Measurements from ENCODE around the gene CYB5R4.

The CYB5R4 gene

GRCh38 chr6:83867527-83868161 is 8.2 kb downstream of the CYB5R4 start:
- no peak for TF ChIP-seq CTCF (IDR thresholded peaks at IDR 0.05; ENCODE audit: insufficient read depth, low read length, poor library complexity, severe bottlenecking)
- Histone ChIP-seq H3K27me3 (replicated peaks; ENCODE audit: control insufficient read depth, insufficient read depth, low read length) (no peaks in the 10 kb centered on the region), H3K4me3 (replicated peaks; ENCODE audit: low read depth, low read length) (no peak overlapping the region), H3K36me3 (ENCODE audit: control insufficient read depth, insufficient read depth, low read length) (peaks cover 1% of the 10 kb centered on the region)
- no peak for DNase-seq (ENCODE audit: extremely low read depth, insufficient read length)

DNA sequence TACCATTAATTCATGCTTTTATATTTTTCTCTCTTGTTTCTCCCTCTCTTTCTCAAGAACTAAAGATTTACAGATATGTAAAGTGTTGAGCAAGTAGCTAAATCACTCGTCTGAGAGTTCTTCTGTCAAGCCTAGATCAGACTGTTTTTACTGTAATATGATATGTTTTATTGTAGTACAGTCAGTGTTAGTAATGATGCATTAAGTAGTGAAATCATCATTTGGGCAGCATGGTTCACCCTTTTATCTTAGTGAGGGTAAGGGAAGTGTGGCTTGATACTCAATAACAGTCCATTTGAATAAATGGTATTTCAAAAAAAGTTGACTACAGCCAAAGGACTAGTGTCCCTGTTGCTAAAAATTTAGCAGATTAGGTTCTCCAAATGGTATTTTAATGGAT is 9.2 kb downstream of the CYB5R4 start:
- Histone ChIP-seq H3K36me3 (ENCODE audit: control insufficient read depth, insufficient read depth, low read length) (peaks cover 1% of the 10 kb centered on the region), H3K27me3 (replicated peaks; ENCODE audit: control insufficient read depth, insufficient read depth, low read length) (no peaks in the 10 kb centered on the region), H3K4me3 (replicated peaks; ENCODE audit: low read depth, low read length) (no peak overlapping the region)
- TF ChIP-seq CTCF (IDR thresholded peaks at IDR 0.05; ENCODE audit: insufficient read depth, low read length, poor library complexity, severe bottlenecking): no peak
- DNase-seq (ENCODE audit: extremely low read depth, insufficient read length): no peak

DNA sequence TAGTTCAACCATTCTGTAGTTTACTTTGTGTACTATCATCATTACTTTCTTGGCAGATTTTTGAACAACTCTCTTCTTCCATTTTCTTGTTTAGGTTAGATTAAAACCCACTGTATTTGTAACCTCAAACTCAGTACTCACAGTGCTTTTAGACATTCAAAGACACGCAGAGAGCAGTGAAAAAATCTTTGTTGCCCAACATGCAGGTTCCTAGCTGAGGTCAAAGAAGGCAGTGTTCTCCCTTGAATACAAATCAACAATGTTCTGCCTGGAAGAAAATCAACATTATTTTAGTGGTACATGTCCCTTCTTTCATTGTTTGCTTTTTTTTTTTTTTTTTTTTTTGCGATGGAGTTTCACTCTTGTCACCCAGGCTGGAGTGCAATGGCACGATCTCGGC is 11.2 kb downstream of the CYB5R4 start:
- Histone ChIP-seq H3K36me3 (ENCODE audit: control insufficient read depth, insufficient read depth, low read length) (peaks cover 1% of the 10 kb centered on the region), H3K4me3 (replicated peaks; ENCODE audit: low read depth, low read length) (no peak overlapping the region), H3K27me3 (replicated peaks; ENCODE audit: control insufficient read depth, insufficient read depth, low read length) (no peaks in the 10 kb centered on the region)
- DNase-seq (ENCODE audit: extremely low read depth, insufficient read length): no peak
- TF ChIP-seq CTCF (IDR thresholded peaks at IDR 0.05; ENCODE audit: insufficient read depth, low read length, poor library complexity, severe bottlenecking): no peak

DNA sequence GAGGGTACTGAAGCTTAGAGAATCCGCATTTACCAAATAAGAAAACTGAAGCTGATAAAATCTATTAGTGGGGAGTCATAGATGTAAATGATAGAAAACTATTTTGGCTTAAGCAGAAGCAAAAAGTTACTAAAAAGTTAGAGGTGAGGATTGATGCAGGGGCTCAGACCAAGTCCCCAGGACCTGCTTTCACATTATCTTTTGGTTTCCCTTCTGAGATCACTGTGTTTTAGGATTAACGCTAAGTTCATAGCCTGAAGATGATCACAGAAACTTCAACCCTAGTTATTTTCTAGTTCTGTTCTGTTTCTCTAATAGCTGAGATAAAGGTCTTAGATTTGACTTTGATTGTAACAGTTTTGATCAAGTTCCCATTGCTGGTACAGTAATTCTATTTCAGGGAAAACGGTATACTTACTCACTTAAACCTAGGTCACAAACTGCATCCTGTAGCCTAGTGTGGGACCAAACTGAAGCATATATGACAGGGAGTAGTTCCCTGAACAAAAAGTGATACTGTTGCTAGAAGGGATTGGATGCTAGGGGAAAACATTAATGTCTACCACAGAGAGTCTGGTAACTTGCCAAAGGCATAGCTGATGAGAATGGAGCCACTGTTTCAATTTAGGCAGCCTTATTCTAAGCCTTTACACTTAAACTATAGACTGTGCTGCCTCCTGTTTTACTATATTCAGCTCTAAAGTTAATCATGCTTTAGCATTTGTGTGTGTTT is 13.1 kb downstream of the CYB5R4 start:
- Histone ChIP-seq H3K27me3 (replicated peaks; ENCODE audit: control insufficient read depth, insufficient read depth, low read length) (no peaks in the 10 kb centered on the region), H3K36me3 (ENCODE audit: control insufficient read depth, insufficient read depth, low read length) (peaks cover 1% of the 10 kb centered on the region), H3K4me3 (replicated peaks; ENCODE audit: low read depth, low read length) (no peak overlapping the region)
- DNase-seq (ENCODE audit: extremely low read depth, insufficient read length): no peak
- TF ChIP-seq CTCF (IDR thresholded peaks at IDR 0.05; ENCODE audit: insufficient read depth, low read length, poor library complexity, severe bottlenecking): no peak

DNA sequence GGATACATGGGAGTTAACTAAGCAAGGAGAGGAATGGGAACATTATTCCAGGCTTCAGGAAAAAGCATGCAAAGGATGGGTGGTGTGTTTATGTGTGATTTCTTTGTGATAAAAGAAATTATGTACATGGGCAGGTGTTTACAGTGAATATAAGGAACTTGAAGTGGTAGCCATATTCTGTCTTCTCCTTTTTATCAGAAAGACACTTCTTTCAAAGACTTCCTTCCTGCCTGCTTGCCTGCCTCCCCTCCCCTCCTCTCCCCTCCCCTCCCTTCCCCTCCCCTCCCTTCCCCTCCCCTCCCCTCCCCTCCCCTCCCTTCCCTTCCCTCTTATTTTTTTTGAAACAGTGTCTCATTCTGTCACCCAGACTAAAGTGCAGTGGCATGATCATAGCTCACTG is 14.4 kb downstream of the CYB5R4 start:
- Histone ChIP-seq H3K27me3 (replicated peaks; ENCODE audit: control insufficient read depth, insufficient read depth, low read length) (no peaks in the 10 kb centered on the region), H3K36me3 (ENCODE audit: control insufficient read depth, insufficient read depth, low read length) (no peaks in the 10 kb centered on the region; the same call in 1 of the 2 replicates), H3K4me3 (replicated peaks; ENCODE audit: low read depth, low read length) (no peak overlapping the region)
- TF ChIP-seq CTCF (IDR thresholded peaks at IDR 0.05; ENCODE audit: insufficient read depth, low read length, poor library complexity, severe bottlenecking): no peak
- DNase-seq (ENCODE audit: extremely low read depth, insufficient read length): no peak
